K562 (cell line): ENCODE data around the gene OPN1LW. TPM values are rescaled to one million over a fixed set of nuclear protein-coding genes. Genes with fewer than 3 reads are reported as not detected.

ENCODE experiments used
- ATF7 ChIP-seq: fragments of 450-650 bp; IDR thresholded peaks from 2 replicates; pipeline ENCODE4 v1.7.1; 2014; ENCODE audit warnings: mild to moderate bottlenecking, moderate library complexity
- BRCA1 ChIP-seq, 2 experiments: fragments of 450-650 bp in 1 of 2; sonication (generic) in 1 of 2; formaldehyde crosslinking in 1 of 2; IDR thresholded peaks; 2 replicates each; pipeline versions ENCODE4 v1.5.0 to v1.6.1; 2017 to 2020; ENCODE audit warnings: mild to moderate bottlenecking in 1 of 2, missing genetic modification reagents in 1 of 2
- CBFB ChIP-seq: sonication (generic); formaldehyde crosslinking; IDR thresholded peaks from 2 replicates; pipeline ENCODE4 v1.4.0; 2020; ENCODE audit warnings: mild to moderate bottlenecking, missing genetic modification reagents
- CXXC5 ChIP-seq: fragments of 250-450 bp; sonication (Bioruptor Pico); IDR thresholded peaks from 2 replicates; pipeline ENCODE4 v1.8.0; 2022; ENCODE audit warnings: inconsistent platforms, mild to moderate bottlenecking, moderate library complexity
- GATA2 ChIP-seq: sonication (generic); formaldehyde crosslinking; IDR thresholded peaks from 2 replicates; pipeline ENCODE4 v1.4.0; 2020; ENCODE audit warnings: mild to moderate bottlenecking, missing genetic modification reagents
- KLF6 ChIP-seq: fragments of 250-450 bp; sonication (Bioruptor Pico); IDR thresholded peaks from 2 replicates; pipeline ENCODE4 v1.4.0; 2020; ENCODE audit warnings: mild to moderate bottlenecking, moderate library complexity, borderline replicate concordance
- MYC ChIP-seq, 2 experiments: fragments of 250-450 bp in 1 of 2; sonication (Bioruptor Pico) in 1 of 2; IDR thresholded peaks; 2 replicates each; pipeline versions ENCODE4 v1.5.1 to v1.6.1; 2012 to 2021; ENCODE audit warnings: low read depth in 2 of 2, borderline replicate concordance in 1 of 2, improper control_type of control experiment in 1 of 2, low read length in 1 of 2, mild to moderate bottlenecking in 1 of 2, moderate library complexity in 1 of 2
- PTBP1 ChIP-seq: fragments of 200-400 bp; formaldehyde crosslinking; IDR thresholded peaks from 2 replicates; pipeline ENCODE4 v1.6.1; 2017; ENCODE audit warnings: low read depth, low read length
- RBFOX2 ChIP-seq: fragments of 200-400 bp; formaldehyde crosslinking; IDR thresholded peaks from 2 replicates; pipeline ENCODE4 v1.6.1; 2017; ENCODE audit warnings: low read depth, mild to moderate bottlenecking, low read length, moderate library complexity
- RFX5 ChIP-seq: IDR thresholded peaks from 2 replicates; pipeline ENCODE4 v1.6.1; 2011; ENCODE audit warnings: low read depth, mild to moderate bottlenecking, improper control_type of control experiment, low read length
- SPI1 ChIP-seq: IDR thresholded peaks from 2 replicates; pipeline ENCODE4 v1.6.1; 2011; ENCODE audit warnings: low read depth, low read length, control low read depth, borderline replicate concordance
- TFAM ChIP-seq: fragments of 250-450 bp; sonication (Bioruptor Pico); conservative IDR thresholded peaks from 2 replicates; pipeline ENCODE4 v1.5.0; 2021; ENCODE audit warnings: mild to moderate bottlenecking, moderate library complexity
- ZNF3 ChIP-seq: fragments of 250-450 bp; sonication (Bioruptor Pico); IDR thresholded peaks from 2 replicates; pipeline ENCODE4 v1.5.0; 2021; ENCODE audit warnings: mild to moderate bottlenecking, moderate library complexity
- ZNF77 ChIP-seq: fragments of 250-450 bp; sonication (Bioruptor Pico); IDR thresholded peaks from 2 replicates; pipeline ENCODE4 v1.5.0; 2020
- polyA plus RNA-seq, 8 experiments: library from polyadenylated mRNA; depleted of rRNA in 4 of 8; stranded (reverse) in 5 of 8; unstranded in 3 of 8; fragments of >200 nt; fragmentation: Nextera tagmentation in 2 of 8; fragmentation: Illumina TruSeq in 1 of 8; extraction: Ambion mirVana in 2 of 8; extraction: Trizol in 1 of 8; gene quantifications; 2 replicates each; pipeline versions ENCODE4 v1.2.1 to v1.2.3, GENCODE V29; 2011 to 2014; ENCODE audit warnings: inconsistent platforms in 1 of 8, missing spikeins in 1 of 8
- total RNA-seq, 7 experiments: library from RNA; depleted of rRNA in 6 of 7; stranded (reverse); fragments of >200 nt in 6 of 7; fragmentation: Illumina TruSeq in 2 of 7; extraction: Trizol in 2 of 7; gene quantifications; 2 replicates each; pipeline versions ENCODE4 v1.2.1 to v1.2.3, GENCODE V29; 2011 to 2021; ENCODE audit warnings: low replicate concordance in 1 of 7
- TF ChIP-seq, protein P1 (sequence below): IDR thresholded peaks from 2 replicates; pipeline ENCODE4 v1.6.1; 2011; ENCODE audit not compliant: insufficient read length; ENCODE audit errors: extremely low read depth
- TF ChIP-seq, protein P2 (sequence below): sonication (generic); formaldehyde crosslinking; IDR thresholded peaks from 2 replicates; pipeline ENCODE4 v1.8.1; 2023; ENCODE audit warnings: mild to moderate bottlenecking, missing genetic modification reagents
- TF ChIP-seq, protein P3 (sequence below): sonication (generic); formaldehyde crosslinking; IDR thresholded peaks from 2 replicates; pipeline ENCODE4 v1.9.0; 2022; ENCODE audit warnings: mild to moderate bottlenecking, missing genetic modification reagents
- TF ChIP-seq, protein P4 (sequence below): fragments of 250-450 bp; sonication (Bioruptor Pico); IDR thresholded peaks from 2 replicates; pipeline ENCODE4 v1.4.0; 2020; ENCODE audit warnings: borderline replicate concordance
- TF ChIP-seq, protein P5 (sequence below): sonication (generic); formaldehyde crosslinking; IDR thresholded peaks from 2 replicates; pipeline ENCODE4 v1.8.0; 2022; ENCODE audit warnings: missing genetic modification reagents, mild to moderate bottlenecking, moderate library complexity, borderline replicate concordance
- TF ChIP-seq, protein P6 (sequence below): fragments of 450-650 bp; formaldehyde crosslinking; IDR thresholded peaks from 2 replicates; pipeline ENCODE4 v1.4.0; 2020; ENCODE audit warnings: mild to moderate bottlenecking, moderate library complexity

The OPN1LW gene
- total and polyA plus RNA-seq, 9 of the 15 experiments (the other 6 are each of a cell fraction or from before 2014, with no cell fraction given), result 0.04 TPM; not detected in 8

DNA sequence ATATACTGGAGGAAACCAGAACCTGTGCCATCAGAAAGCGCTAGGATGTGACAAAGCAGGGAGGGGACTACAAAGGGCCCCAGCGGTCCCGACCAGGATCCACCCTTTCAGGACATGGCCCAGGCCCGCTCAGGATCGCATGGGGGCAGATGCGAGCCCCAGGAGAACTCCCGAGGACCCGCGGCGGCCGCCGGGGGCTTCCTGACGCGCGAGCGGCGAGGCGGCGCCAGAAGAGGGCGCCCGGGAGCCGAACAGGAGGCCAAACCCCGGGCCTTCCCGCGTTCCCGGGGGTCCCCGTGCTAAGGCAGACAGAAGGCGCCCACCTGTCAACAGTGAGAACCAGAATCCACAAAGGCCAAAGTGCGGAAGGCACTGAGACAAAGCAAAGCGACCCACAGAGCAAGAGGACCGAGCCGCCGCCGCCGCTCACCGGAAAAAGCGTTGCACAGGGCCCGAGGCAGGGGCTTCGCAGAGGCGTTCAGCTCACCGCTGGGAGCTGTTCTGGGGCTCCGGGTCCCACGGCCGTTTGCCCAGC, 7.3 kb upstream of the OPN1LW start (continued):
- TF ChIP-seq MYC (IDR thresholded peaks at IDR 0.05; ENCODE audit: low read depth, low read length) (peak; percentile 28; the same call in 1 of the 2 replicates), MYC (CRISPR knock-in tag; IDR thresholded peaks at IDR 0.05; ENCODE audit: borderline replicate concordance, low read depth) (no peak), ZNF3 (CRISPR knock-in tag) (no peak), RFX5 (no peak), BRCA1 (IDR thresholded peaks at IDR 0.05) (no peak), BRCA1 (CRISPR knock-in tag; IDR thresholded peaks at IDR 0.05) (no peak), SPI1 (no peak), CBFB (CRISPR knock-in tag) (no peak), GATA2 (no peak), TFAM (CRISPR knock-in tag) (no peak), PTBP1 (no peak), KLF6 (CRISPR knock-in tag) (no peak), ATF7 (peak; percentile 35; the same call in 1 of the 2 replicates), ZNF77 (CRISPR knock-in tag) (no peak), CXXC5 (CRISPR knock-in tag) (peak; percentile 48), RBFOX2 (peak; percentile 62)
- TF ChIP-seq, protein P1, sequence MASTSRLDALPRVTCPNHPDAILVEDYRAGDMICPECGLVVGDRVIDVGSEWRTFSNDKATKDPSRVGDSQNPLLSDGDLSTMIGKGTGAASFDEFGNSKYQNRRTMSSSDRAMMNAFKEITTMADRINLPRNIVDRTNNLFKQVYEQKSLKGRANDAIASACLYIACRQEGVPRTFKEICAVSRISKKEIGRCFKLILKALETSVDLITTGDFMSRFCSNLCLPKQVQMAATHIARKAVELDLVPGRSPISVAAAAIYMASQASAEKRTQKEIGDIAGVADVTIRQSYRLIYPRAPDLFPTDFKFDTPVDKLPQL, result no peak
- TF ChIP-seq, protein P2, sequence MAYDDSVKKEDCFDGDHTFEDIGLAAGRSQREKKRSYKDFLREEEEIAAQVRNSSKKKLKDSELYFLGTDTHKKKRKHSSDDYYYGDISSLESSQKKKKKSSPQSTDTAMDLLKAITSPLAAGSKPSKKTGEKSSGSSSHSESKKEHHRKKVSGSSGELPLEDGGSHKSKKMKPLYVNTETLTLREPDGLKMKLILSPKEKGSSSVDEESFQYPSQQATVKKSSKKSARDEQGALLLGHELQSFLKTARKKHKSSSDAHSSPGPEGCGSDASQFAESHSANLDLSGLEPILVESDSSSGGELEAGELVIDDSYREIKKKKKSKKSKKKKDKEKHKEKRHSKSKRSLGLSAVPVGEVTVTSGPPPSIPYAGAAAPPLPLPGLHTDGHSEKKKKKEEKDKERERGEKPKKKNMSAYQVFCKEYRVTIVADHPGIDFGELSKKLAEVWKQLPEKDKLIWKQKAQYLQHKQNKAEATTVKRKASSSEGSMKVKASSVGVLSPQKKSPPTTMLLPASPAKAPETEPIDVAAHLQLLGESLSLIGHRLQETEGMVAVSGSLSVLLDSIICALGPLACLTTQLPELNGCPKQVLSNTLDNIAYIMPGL (CRISPR knock-in tag), result 0 out of 2 replicates have a peak, but pooled peaks have one; percentile 42
- TF ChIP-seq, protein P3, sequence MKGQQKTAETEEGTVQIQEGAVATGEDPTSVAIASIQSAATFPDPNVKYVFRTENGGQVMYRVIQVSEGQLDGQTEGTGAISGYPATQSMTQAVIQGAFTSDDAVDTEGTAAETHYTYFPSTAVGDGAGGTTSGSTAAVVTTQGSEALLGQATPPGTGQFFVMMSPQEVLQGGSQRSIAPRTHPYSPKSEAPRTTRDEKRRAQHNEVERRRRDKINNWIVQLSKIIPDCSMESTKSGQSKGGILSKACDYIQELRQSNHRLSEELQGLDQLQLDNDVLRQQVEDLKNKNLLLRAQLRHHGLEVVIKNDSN (CRISPR knock-in tag), result no peak
- TF ChIP-seq, protein P4, sequence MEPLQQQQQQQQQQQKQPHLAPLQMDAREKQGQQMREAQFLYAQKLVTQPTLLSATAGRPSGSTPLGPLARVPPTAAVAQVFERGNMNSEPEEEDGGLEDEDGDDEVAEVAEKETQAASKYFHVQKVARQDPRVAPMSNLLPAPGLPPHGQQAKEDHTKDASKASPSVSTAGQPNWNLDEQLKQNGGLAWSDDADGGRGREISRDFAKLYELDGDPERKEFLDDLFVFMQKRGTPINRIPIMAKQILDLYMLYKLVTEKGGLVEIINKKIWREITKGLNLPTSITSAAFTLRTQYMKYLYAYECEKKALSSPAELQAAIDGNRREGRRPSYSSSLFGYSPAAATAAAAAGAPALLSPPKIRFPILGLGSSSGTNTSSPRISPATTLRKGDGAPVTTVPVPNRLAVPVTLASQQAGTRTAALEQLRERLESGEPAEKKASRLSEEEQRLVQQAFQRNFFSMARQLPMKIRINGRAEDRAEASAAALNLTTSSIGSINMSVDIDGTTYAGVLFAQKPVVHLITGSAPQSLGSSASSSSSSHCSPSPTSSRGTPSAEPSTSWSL (CRISPR knock-in tag), result no peak
- TF ChIP-seq, protein P5, sequence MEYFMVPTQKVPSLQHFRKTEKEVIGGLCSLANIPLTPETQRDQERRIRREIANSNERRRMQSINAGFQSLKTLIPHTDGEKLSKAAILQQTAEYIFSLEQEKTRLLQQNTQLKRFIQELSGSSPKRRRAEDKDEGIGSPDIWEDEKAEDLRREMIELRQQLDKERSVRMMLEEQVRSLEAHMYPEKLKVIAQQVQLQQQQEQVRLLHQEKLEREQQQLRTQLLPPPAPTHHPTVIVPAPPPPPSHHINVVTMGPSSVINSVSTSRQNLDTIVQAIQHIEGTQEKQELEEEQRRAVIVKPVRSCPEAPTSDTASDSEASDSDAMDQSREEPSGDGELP (CRISPR knock-in tag), result peak; percentile 67; the same call in 1 of the 2 replicates
- TF ChIP-seq, protein P6, sequence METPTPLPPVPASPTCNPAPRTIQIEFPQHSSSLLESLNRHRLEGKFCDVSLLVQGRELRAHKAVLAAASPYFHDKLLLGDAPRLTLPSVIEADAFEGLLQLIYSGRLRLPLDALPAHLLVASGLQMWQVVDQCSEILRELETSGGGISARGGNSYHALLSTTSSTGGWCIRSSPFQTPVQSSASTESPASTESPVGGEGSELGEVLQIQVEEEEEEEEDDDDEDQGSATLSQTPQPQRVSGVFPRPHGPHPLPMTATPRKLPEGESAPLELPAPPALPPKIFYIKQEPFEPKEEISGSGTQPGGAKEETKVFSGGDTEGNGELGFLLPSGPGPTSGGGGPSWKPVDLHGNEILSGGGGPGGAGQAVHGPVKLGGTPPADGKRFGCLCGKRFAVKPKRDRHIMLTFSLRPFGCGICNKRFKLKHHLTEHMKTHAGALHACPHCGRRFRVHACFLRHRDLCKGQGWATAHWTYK (CRISPR knock-in tag), result 0 out of 2 replicates have a peak, but pooled peaks have one; percentile 51
